K562 (cell line): ENCODE measurements around the gene CPT1A. TPM values are rescaled to one million over a fixed set of nuclear protein-coding genes. Genes with fewer than 3 reads are reported as not detected.

ENCODE experiments used
- ATAC-seq: fragments of 200-7000 bp; cut with Tn5 transposase; 3 replicates; pipeline ENCODE4 v1.9.1; 2020; ENCODE audit warnings: moderate library complexity
- BruUV-seq: library from RNA; stranded (reverse); fragments of 400-500 nt; replicated peaks from 2 replicates; lab custom pipeline; 2021; lab: Mats Ljungman, UMichigan
- CTCF ChIA-PET: fragments of 300-600 bp; formaldehyde crosslinking; extraction: SDS; loops from one replicate; lab custom pipeline; 2021; ENCODE audit warnings: low intra/inter-chr PET ratio; lab: Yijun Ruan, JAX
- POLR2A ChIA-PET: fragments of 300-600, 350-650 bp; sonication (Branson Sonifier 250); formaldehyde crosslinking; extraction: SDS; loops from one replicate; lab custom pipeline; 2021; ENCODE audit warnings: antibody characterized with exemption, inconsistent platforms; lab: Yijun Ruan, JAX
- DNase-seq, 4 experiments: peaks; one replicate each; pipeline versions ENCODE4 v3.0.0 to v3.0.0-alpha.2; 2011 to 2018; ENCODE audit warnings: low spot score in 3 of 4, mixed read lengths in 3 of 4; ENCODE audit errors: extremely low read depth in 1 of 4
- FAIRE-seq: peaks from 2 replicates; lab custom pipeline; 2011; peaks lifted over from hg19 to GRCh38; lab: Jason Lieb, UNC
- H2AFZ ChIP-seq: 2 replicates; pipeline ENCODE4 v1.6.0; 2011; ENCODE audit warnings: low read depth, low read length, control low read depth, inconsistent platforms
- H3K27ac ChIP-seq: fragments of 200-600 bp; 3 replicates; pipeline ENCODE4 v1.8.0; 2011; ENCODE audit warnings: low read depth, mild to moderate bottlenecking, control low read depth, inconsistent platforms, low read length, moderate library complexity, mixed read lengths; ENCODE audit errors: extremely low read depth
- H3K27me3 ChIP-seq, 2 experiments: fragments of 300-600 bp in 1 of 2; 2 replicates in 1 of 2; 3 replicates in 1 of 2; pipeline versions ENCODE4 v1.6.0 to v1.8.0; 2011; ENCODE audit warnings: inconsistent platforms in 2 of 2, low read length in 2 of 2, mild to moderate bottlenecking in 1 of 2, mixed read lengths in 1 of 2, moderate library complexity in 1 of 2; ENCODE audit not compliant: control insufficient read depth in 2 of 2, insufficient read depth in 2 of 2
- H3K36me3 ChIP-seq: fragments of 300-600 bp; 3 replicates; pipeline ENCODE4 v1.8.0; 2011; ENCODE audit warnings: mild to moderate bottlenecking, low read length, inconsistent platforms; ENCODE audit not compliant: control insufficient read depth, insufficient read depth
- H3K4me1 ChIP-seq, 2 experiments: fragments of 200-600 bp in 1 of 2; replicated peaks in 1 of 2; 2 replicates in 1 of 2; 3 replicates in 1 of 2; pipeline versions ENCODE4 v1.5.1 to v1.8.0; 2011; ENCODE audit warnings: inconsistent platforms in 2 of 2, low read length in 2 of 2, mild to moderate bottlenecking in 1 of 2, mixed read lengths in 1 of 2, moderate library complexity in 1 of 2; ENCODE audit not compliant: control insufficient read depth in 2 of 2, insufficient read depth in 2 of 2
- H3K4me2 ChIP-seq: 2 replicates; pipeline ENCODE4 v1.6.1; 2011; ENCODE audit warnings: low read length, control low read depth, inconsistent platforms, mixed read lengths; ENCODE audit not compliant: insufficient read depth
- H3K4me3 ChIP-seq: fragments of 200-600 bp; sonication (generic), shearing (Covaris generic); 2 replicates; pipeline ENCODE4 v1.5.1; 2016; ENCODE audit warnings: control low read depth, inconsistent platforms
- H3K79me2 ChIP-seq: fragments of 200-600 bp; 3 replicates; pipeline ENCODE4 v1.8.0; 2011; ENCODE audit warnings: low read length, inconsistent platforms; ENCODE audit not compliant: control insufficient read depth, insufficient read depth
- H3K9ac ChIP-seq, 2 experiments: 2 replicates each; pipeline versions ENCODE4 v1.6.0 to v1.6.1; 2011; ENCODE audit warnings: low read depth in 2 of 2, low read length in 2 of 2, control low read depth in 1 of 2, inconsistent platforms in 1 of 2, mild to moderate bottlenecking in 1 of 2, mixed read lengths in 1 of 2; ENCODE audit not compliant: insufficient read depth in 1 of 2
- H3K9me1 ChIP-seq: one replicate; pipeline ENCODE4 v1.6.0; 2011; ENCODE audit warnings: inconsistent platforms, mild to moderate bottlenecking, low read length, moderate library complexity; ENCODE audit not compliant: control insufficient read depth, insufficient read depth
- H3K9me3 ChIP-seq: replicated peaks from 2 replicates; pipeline ENCODE4 v1.5.1; 2011; ENCODE audit warnings: low read depth, low read length, inconsistent platforms; ENCODE audit not compliant: control insufficient read depth, insufficient read depth
- H4K20me1 ChIP-seq: replicated peaks from 2 replicates; pipeline ENCODE4 v1.6.1; 2011; ENCODE audit warnings: low read length, inconsistent platforms, mixed read lengths; ENCODE audit not compliant: control insufficient read depth, insufficient read depth
- ATF3 ChIP-seq, 2 experiments: fragments of 450-650 bp in 1 of 2; sonication (generic) in 1 of 2; formaldehyde crosslinking in 1 of 2; IDR thresholded peaks in 1 of 2; conservative IDR thresholded peaks in 1 of 2; 2 replicates each; pipeline versions ENCODE4 v1.6.1 to v1.8.1; 2016 to 2023; ENCODE audit warnings: mild to moderate bottlenecking in 2 of 2, moderate library complexity in 2 of 2, inconsistent platforms in 1 of 2, missing genetic modification reagents in 1 of 2
- BHLHE40 ChIP-seq: IDR thresholded peaks from 2 replicates; pipeline ENCODE4 v1.6.1; 2011; ENCODE audit warnings: low read length, improper control_type of control experiment
- ZBTB1 ChIP-seq: sonication (generic); formaldehyde crosslinking; IDR thresholded peaks from 2 replicates; pipeline ENCODE4 v1.8.1; 2023; ENCODE audit warnings: missing genetic modification reagents, low read depth, mild to moderate bottlenecking, borderline replicate concordance
- ZNF12 ChIP-seq: sonication (generic); formaldehyde crosslinking; IDR thresholded peaks from 2 replicates; pipeline ENCODE4 v1.4.0; 2020; ENCODE audit warnings: mild to moderate bottlenecking, missing genetic modification reagents
- ZNF24 ChIP-seq: fragments of 450-650 bp; IDR thresholded peaks from 2 replicates; pipeline ENCODE4 v1.6.1; 2016
- WGBS: fragments of 100-300 bp; shearing (Covaris generic); methylation state at CpG from one replicate; pipeline ENCODE4 v1.1.6; 2016; ENCODE audit warnings: low coverage, mixed read lengths; ENCODE audit not compliant: insufficient coverage; ENCODE audit errors: missing lambda C conversion rate; 5-methylcytosine and 5-hydroxymethylcytosine counted together
- in situ Hi-C: fragments of 300-500 bp; cut with MboI; formaldehyde crosslinking; loops from 4 replicates; pipeline ENCODE4 v1.15.0; 2018; ENCODE audit warnings: inconsistent platforms, mixed read lengths
- intact Hi-C: fragments of 100-400 bp; cut with micrococcal nuclease; formaldehyde crosslinking; loops from 2 replicates; pipeline ENCODE4 v1.14.2; 2022
- polyA plus RNA-seq, 8 experiments: library from polyadenylated mRNA; depleted of rRNA in 4 of 8; stranded (reverse) in 5 of 8; unstranded in 3 of 8; fragments of >200 nt; fragmentation: Nextera tagmentation in 2 of 8; fragmentation: Illumina TruSeq in 1 of 8; extraction: Ambion mirVana in 2 of 8; extraction: Trizol in 1 of 8; gene quantifications; 2 replicates each; pipeline versions ENCODE4 v1.2.1 to v1.2.3, GENCODE V29; 2011 to 2014; ENCODE audit warnings: inconsistent platforms in 1 of 8, missing spikeins in 1 of 8
- total RNA-seq, 7 experiments: library from RNA; depleted of rRNA in 6 of 7; stranded (reverse); fragments of >200 nt in 6 of 7; fragmentation: Illumina TruSeq in 2 of 7; extraction: Trizol in 2 of 7; gene quantifications; 2 replicates each; pipeline versions ENCODE4 v1.2.1 to v1.2.3, GENCODE V29; 2011 to 2021; ENCODE audit warnings: low replicate concordance in 1 of 7

The CPT1A gene
- total and polyA plus RNA-seq, 9 of the 15 experiments (the other 6 are each of a cell fraction or from before 2014, with no cell fraction given), result 2.6 to 29.1 (median 12.3) TPM

GRCh38 chr11:68880851-68881250, 39.1 kb upstream of the CPT1A start:
- no peaks in the 10 kb centered on the region for H3K9me3 ChIP-seq
- no peak for FAIRE-seq
- H3K4me2 ChIP-seq, result no peak overlapping the region
- ATAC-seq, result no peak
- no peaks in the 10 kb centered on the region for H3K36me3 ChIP-seq
- H2AFZ ChIP-seq, result no peak overlapping the region
- WGBS, result 77% methylated on average over 5 of the region's 5 CpGs
- no peak overlapping the region for H3K27ac ChIP-seq
- TF ChIP-seq ZNF24, result no peak
- TF ChIP-seq ZNF12, result peak; percentile 91; the same call in 1 of the 2 replicates
- ChIA-PET CTCF (no interaction called here), POLR2A (interaction anchor here (1.1 kb wide), 1 partner anchor 7 kb away, joined by 3 read pairs; no protein-coding TSS in a partner anchor)
- in situ Hi-C loops, result no loop called here
- H4K20me1 ChIP-seq, result no peaks in the 10 kb centered on the region
- H3K9me1 ChIP-seq, result no peaks in the 10 kb centered on the region
- no peaks in the 10 kb centered on the region; a peak in 2 of 5 replicates for H3K4me1 ChIP-seq
- no peak overlapping the region for H3K4me3 ChIP-seq
- no TSS peak for BruUV-seq
- no peaks in the 10 kb centered on the region for H3K79me2 ChIP-seq
- no peaks in the 10 kb centered on the region for H3K27me3 ChIP-seq
- DNase-seq, result no peak
- intact Hi-C loops, result no loop called here
- no peak overlapping the region for H3K9ac ChIP-seq

GRCh38 chr11:68878022-68878421, 36.3 kb upstream of the CPT1A start:
- FAIRE-seq (no peak), DNase-seq (no peak), ATAC-seq (no peak; the same call in 2 of the 3 replicates)
- Histone ChIP-seq H4K20me1 (no peaks in the 10 kb centered on the region), H3K9me1 (no peaks in the 10 kb centered on the region), H3K9me3 (no peaks in the 10 kb centered on the region), H3K79me2 (no peaks in the 10 kb centered on the region), H3K27me3 (no peaks in the 10 kb centered on the region), H2AFZ (no peak overlapping the region), H3K4me3 (no peak overlapping the region), H3K9ac (no peak overlapping the region; a peak in 1 of 4 replicates), H3K36me3 (no peaks in the 10 kb centered on the region), H3K4me2 (no peak overlapping the region), H3K27ac (no peak overlapping the region), H3K4me1 (no peaks in the 10 kb centered on the region; a peak in 2 of 5 replicates)
- POLR2A ChIA-PET, result interaction anchor here (0.6 to 1.7 kb wide), 6 partner anchors 9 to 165 kb away, joined by 3 to 6 read pairs (median 3); no protein-coding TSS in a partner anchor
- TF ChIP-seq BHLHE40, result peak; percentile 45; the same call in 1 of the 2 replicates
- TF ChIP-seq ATF3 (IDR thresholded peaks at IDR 0.05), result peak; percentile 37; the same call in 1 of the 2 replicates
- TF ChIP-seq ATF3 (CRISPR knock-in tag; conservative IDR thresholded peaks at IDR 0.05), result no peak
- TF ChIP-seq ZBTB1 (CRISPR knock-in tag), result no peak
- BruUV-seq, result no TSS peak
- 24% methylated on average over 7 of the region's 7 CpGs for WGBS
- CTCF ChIA-PET, result no interaction called here
- in situ Hi-C loops, result no loop called here
- intact Hi-C loops, result no loop called here
